ENCODE data around the gene TMEM139. TPM values are rescaled to one million over a fixed set of nuclear protein-coding genes. Genes with fewer than 3 reads are reported as not detected.

TMEM139 gene
- total RNA-seq, 4 donors from 2014 or later = 1.1 to 3.8 (median 1.6) TPM; not detected in 1

DNA sequence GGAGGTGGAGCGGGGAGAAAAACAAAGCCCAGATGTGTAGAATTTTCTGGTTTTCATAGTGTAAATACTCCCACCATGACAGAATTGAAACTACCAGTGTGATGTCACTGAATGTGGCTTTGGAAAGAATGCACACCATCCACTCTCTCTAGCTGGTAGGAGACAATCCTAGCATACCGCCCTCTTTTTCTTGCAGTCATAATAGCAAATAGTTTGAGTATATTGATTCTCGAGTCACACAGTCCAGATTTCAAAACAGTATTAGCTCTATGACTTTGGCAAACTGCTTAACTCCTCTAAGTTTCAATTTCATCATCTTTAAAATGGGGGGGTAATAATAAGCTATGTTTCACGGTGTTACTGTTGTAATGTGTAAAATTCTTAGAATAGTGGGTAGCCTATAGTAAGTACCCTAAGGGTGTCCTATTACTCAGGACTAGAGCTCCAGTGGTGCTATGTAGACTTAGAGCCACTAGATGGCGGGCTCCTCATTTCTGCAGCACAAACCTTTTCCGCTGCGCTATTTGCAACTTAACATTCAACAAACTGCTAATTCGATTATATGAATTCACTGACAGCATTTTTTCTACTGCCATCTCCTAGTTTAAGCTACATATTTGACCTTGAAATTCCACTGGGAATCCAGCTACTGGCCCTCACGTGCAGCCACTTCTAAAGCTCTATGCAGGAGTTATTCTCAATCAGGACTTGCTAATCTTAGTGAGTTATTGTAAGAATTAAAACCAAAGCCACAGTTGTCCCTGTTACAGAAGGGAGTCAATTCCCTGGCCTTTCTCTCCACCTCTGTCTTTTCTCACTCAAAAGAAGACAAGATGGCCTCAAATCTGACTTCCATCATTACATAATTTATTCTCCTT is 44.2 kb upstream of the TMEM139 start:
- DNase-seq (ENCODE audit: low spot score) (no peak), ATAC-seq (ENCODE audit: low FRiP score) (peak; percentile 92)
- TF ChIP-seq, protein P1, sequence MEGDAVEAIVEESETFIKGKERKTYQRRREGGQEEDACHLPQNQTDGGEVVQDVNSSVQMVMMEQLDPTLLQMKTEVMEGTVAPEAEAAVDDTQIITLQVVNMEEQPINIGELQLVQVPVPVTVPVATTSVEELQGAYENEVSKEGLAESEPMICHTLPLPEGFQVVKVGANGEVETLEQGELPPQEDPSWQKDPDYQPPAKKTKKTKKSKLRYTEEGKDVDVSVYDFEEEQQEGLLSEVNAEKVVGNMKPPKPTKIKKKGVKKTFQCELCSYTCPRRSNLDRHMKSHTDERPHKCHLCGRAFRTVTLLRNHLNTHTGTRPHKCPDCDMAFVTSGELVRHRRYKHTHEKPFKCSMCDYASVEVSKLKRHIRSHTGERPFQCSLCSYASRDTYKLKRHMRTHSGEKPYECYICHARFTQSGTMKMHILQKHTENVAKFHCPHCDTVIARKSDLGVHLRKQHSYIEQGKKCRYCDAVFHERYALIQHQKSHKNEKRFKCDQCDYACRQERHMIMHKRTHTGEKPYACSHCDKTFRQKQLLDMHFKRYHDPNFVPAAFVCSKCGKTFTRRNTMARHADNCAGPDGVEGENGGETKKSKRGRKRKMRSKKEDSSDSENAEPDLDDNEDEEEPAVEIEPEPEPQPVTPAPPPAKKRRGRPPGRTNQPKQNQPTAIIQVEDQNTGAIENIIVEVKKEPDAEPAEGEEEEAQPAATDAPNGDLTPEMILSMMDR (IDR thresholded peaks at IDR 0.05) = peak in 1 of 3 donors; percentile 9

GRCh38 chr7:143242306-143242705 is 42.5 kb upstream of the TMEM139 start:
- DNase-seq (ENCODE audit: low spot score) = no peak
- ATAC-seq (ENCODE audit: low FRiP score) = no peak
- TF ChIP-seq, protein P1 (IDR thresholded peaks at IDR 0.05) = no peak

GRCh38 chr7:143243111-143243510 is 41.6 kb upstream of the TMEM139 start:
- DNase-seq (ENCODE audit: low spot score) (no peak), ATAC-seq (ENCODE audit: low FRiP score) (no peak)
- TF ChIP-seq, protein P1 (IDR thresholded peaks at IDR 0.05) = no peak

DNA sequence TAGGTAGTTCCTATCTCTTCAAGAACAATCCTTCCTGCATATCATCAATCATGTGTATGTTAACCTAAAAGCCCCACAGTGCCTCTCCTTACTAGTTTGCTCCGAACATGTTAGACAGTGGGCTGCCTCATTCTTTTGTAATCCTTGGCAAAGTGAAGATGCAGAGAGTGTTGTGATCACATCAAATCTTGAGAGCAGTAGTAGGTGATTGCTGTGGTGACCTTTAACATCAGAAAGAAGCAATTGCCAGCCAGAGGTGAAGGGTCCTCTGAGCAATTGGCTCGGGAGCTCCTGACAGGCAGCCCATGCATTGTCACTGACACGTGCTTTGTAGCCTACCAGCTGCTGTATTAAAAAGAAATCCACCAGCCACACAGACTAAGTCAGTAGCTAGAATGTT is 41.1 kb upstream of the TMEM139 start:
- TF ChIP-seq, protein P1 (IDR thresholded peaks at IDR 0.05) = no peak
- ATAC-seq (ENCODE audit: low FRiP score) (no peak), DNase-seq (ENCODE audit: low spot score) (no peak)

- DNase-seq (ENCODE audit: low spot score) (no peak), ATAC-seq (ENCODE audit: low FRiP score) (no peak)
- TF ChIP-seq, protein P1 (IDR thresholded peaks at IDR 0.05) = no peak
These were observed 40.4 kb upstream of the TMEM139 start for GRCh38 chr7:143244321-143244720.

DNA sequence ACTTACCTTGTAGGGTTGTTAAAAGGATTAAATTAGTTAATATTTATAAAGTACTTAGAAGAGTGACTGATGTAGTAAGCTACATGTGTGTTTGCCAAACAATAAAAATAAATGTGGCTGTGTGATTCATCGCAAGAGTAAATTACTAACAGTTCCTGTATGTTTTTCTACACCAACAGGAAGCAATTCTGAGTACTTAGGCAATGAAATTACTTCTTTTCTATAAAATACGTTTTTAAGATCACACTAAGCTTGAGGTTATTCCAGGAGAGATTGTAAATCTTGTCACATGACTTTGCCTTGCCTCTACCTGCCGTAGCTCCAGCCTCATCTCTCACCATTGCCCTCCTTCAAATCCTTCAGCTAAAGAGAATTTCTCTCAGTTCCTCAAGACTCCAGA is 39.6 kb upstream of the TMEM139 start:
- TF ChIP-seq, protein P1 (IDR thresholded peaks at IDR 0.05) = no peak
- ATAC-seq (ENCODE audit: low FRiP score) (no peak), DNase-seq (ENCODE audit: low spot score) (no peak)

- no peak for ATAC-seq (ENCODE audit: low FRiP score)
- DNase-seq (ENCODE audit: low spot score) = no peak
- TF ChIP-seq, protein P1 (IDR thresholded peaks at IDR 0.05) = no peak
These were observed 37.4 kb upstream of the TMEM139 start for GRCh38 chr7:143247372-143247771.
